ENCODE results near the gene PRSS53. TPM values are rescaled to one million over a fixed set of nuclear protein-coding genes. Genes with fewer than 3 reads are reported as not detected.

The PRSS53 gene
- total RNA-seq, 2 donors from 2014 or later = 1.7 to 2.8 TPM

DNA sequence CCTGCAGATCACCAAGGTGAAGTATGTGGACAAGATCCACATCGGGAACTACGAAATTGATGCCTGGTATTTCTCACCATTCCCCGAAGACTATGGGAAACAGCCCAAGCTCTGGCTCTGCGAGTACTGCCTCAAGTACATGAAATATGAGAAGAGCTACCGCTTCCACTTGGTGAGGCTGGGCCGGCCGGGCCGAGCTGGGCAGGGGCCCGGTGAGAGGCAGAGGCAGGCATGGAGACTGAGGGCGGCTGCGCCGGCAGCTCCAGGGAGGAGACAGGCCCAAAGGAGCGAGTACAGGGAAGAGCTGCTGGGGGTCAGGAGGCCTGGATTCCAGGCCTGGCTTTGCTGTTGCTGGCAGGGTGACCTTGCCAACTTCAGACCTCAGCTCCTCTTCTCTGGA lies 38.4 kb upstream of the PRSS53 start:
- Mint-ChIP-seq H3K36me3 (ENCODE audit: low read depth) (peaks cover 23% of the 10 kb centered on the region), H3K9me3 (no peaks in the 10 kb centered on the region), H3K27ac (no peak overlapping the region), H3K27me3 (ENCODE audit: insufficient read depth) (no peaks in the 10 kb centered on the region), H3K4me3 (no peak overlapping the region), H3K4me1 (peaks cover 5% of the 10 kb centered on the region)
- no peak overlapping the region for H3K9ac ChIP-seq (ENCODE audit: extremely low read depth, low read length, poor library complexity, severe bottlenecking)
- no peaks in the 10 kb centered on the region for H3K27me3 ChIP-seq (ENCODE audit: control insufficient read depth, insufficient read depth, low read length, poor library complexity, severe bottlenecking)
- H3K36me3 ChIP-seq (ENCODE audit: control insufficient read depth, insufficient read depth, low read length) = peaks cover 23% of the 10 kb centered on the region
- H3K4me1 ChIP-seq (ENCODE audit: control insufficient read depth, insufficient read depth, low read length) = no peaks in the 10 kb centered on the region
- no peak for DNase-seq
- H3K9me3 ChIP-seq (ENCODE audit: control insufficient read depth, low read length) = no peaks in the 10 kb centered on the region
- TF ChIP-seq, protein P1, sequence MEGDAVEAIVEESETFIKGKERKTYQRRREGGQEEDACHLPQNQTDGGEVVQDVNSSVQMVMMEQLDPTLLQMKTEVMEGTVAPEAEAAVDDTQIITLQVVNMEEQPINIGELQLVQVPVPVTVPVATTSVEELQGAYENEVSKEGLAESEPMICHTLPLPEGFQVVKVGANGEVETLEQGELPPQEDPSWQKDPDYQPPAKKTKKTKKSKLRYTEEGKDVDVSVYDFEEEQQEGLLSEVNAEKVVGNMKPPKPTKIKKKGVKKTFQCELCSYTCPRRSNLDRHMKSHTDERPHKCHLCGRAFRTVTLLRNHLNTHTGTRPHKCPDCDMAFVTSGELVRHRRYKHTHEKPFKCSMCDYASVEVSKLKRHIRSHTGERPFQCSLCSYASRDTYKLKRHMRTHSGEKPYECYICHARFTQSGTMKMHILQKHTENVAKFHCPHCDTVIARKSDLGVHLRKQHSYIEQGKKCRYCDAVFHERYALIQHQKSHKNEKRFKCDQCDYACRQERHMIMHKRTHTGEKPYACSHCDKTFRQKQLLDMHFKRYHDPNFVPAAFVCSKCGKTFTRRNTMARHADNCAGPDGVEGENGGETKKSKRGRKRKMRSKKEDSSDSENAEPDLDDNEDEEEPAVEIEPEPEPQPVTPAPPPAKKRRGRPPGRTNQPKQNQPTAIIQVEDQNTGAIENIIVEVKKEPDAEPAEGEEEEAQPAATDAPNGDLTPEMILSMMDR (conservative IDR thresholded peaks at IDR 0.05) = no peak
- H3K27ac ChIP-seq (ENCODE audit: low read depth, low read length) = no peak overlapping the region
- H3K4me3 ChIP-seq (ENCODE audit: low read length) = no peak overlapping the region
- WGBS, 2 experiments (ENCODE audit: insufficient coverage in 1 of 2, insufficient read length in 1 of 2) = 88 to 97% methylated on average over 13 of the region's 13 CpGs

DNA sequence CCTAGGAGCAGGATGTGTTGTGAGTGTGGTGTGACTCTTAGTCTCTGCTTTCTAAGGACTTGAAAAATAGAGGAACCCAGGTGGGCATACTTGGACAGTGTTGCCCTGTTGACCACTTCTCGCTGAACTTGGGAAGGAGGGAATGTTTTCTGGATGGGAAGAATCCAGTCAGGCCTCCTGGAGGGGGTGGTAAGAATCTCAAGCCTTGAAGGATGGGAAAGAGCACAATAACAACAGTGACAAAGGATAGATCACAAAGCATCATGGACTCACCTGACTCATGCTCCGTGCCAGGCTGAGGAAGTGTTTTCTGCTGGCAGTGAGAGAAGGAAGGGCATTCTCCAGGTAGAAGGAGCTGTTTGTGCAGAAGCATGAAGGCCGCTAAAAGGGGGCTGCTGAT lies 37.1 kb upstream of the PRSS53 start:
- 94 to 100% methylated on average over 3 of the region's 3 CpGs for WGBS, 2 experiments (ENCODE audit: insufficient coverage in 1 of 2, insufficient read length in 1 of 2)
- no peaks in the 10 kb centered on the region for H3K9me3 ChIP-seq (ENCODE audit: control insufficient read depth, low read length)
- no peak overlapping the region for H3K27ac ChIP-seq (ENCODE audit: low read depth, low read length)
- no peak overlapping the region for H3K9ac ChIP-seq (ENCODE audit: extremely low read depth, low read length, poor library complexity, severe bottlenecking)
- Mint-ChIP-seq H3K4me3 (no peak overlapping the region), H3K36me3 (ENCODE audit: low read depth) (peaks cover 29% of the 10 kb centered on the region), H3K4me1 (no peaks in the 10 kb centered on the region), H3K27me3 (ENCODE audit: insufficient read depth) (no peaks in the 10 kb centered on the region), H3K27ac (no peak overlapping the region), H3K9me3 (no peaks in the 10 kb centered on the region)
- no peak for DNase-seq
- no peaks in the 10 kb centered on the region for H3K27me3 ChIP-seq (ENCODE audit: control insufficient read depth, insufficient read depth, low read length, poor library complexity, severe bottlenecking)
- no peak overlapping the region for H3K4me3 ChIP-seq (ENCODE audit: low read length)
- H3K36me3 ChIP-seq (ENCODE audit: control insufficient read depth, insufficient read depth, low read length) = peaks cover 26% of the 10 kb centered on the region
- TF ChIP-seq, protein P1 (conservative IDR thresholded peaks at IDR 0.05) = no peak
- no peaks in the 10 kb centered on the region for H3K4me1 ChIP-seq (ENCODE audit: control insufficient read depth, insufficient read depth, low read length)

DNA sequence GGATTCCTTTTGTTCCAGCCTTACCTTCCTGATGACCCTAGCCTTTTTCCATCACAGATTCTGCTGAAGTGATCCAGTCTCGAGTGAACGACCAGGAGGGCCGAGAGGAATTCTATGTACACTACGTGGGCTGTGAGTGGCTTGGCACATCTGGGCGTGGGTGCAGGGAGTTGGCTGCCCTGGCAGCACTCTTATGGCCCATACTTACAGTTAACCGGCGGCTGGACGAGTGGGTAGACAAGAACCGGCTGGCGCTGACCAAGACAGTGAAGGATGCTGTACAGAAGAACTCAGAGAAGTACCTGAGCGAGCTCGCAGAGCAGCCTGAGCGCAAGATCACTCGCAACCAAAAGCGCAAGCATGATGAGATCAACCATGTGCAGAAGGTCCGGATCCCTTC lies 31.4 kb upstream of the PRSS53 start:
- H3K27ac ChIP-seq (ENCODE audit: low read depth, low read length) = no peak overlapping the region
- H3K27me3 ChIP-seq (ENCODE audit: control insufficient read depth, insufficient read depth, low read length, poor library complexity, severe bottlenecking) = no peaks in the 10 kb centered on the region
- Mint-ChIP-seq H3K4me3 (no peak overlapping the region), H3K36me3 (ENCODE audit: low read depth) (peaks cover 38% of the 10 kb centered on the region), H3K4me1 (peaks cover 7% of the 10 kb centered on the region), H3K27me3 (ENCODE audit: insufficient read depth) (no peaks in the 10 kb centered on the region), H3K9me3 (no peaks in the 10 kb centered on the region), H3K27ac (no peak overlapping the region)
- H3K9ac ChIP-seq (ENCODE audit: extremely low read depth, low read length, poor library complexity, severe bottlenecking) = no peak overlapping the region
- H3K4me1 ChIP-seq (ENCODE audit: control insufficient read depth, insufficient read depth, low read length) = no peaks in the 10 kb centered on the region
- H3K9me3 ChIP-seq (ENCODE audit: control insufficient read depth, low read length) = no peaks in the 10 kb centered on the region
- H3K4me3 ChIP-seq (ENCODE audit: low read length) = no peak overlapping the region
- DNase-seq = no peak
- 96 to 97% methylated on average over 16 of the region's 16 CpGs for WGBS, 2 experiments (ENCODE audit: insufficient coverage in 1 of 2, insufficient read length in 1 of 2)
- TF ChIP-seq, protein P1 (conservative IDR thresholded peaks at IDR 0.05) = no peak
- peaks cover 37% of the 10 kb centered on the region for H3K36me3 ChIP-seq (ENCODE audit: control insufficient read depth, insufficient read depth, low read length)

Data from endodermal cell (in vitro differentiated cells).